Smooth muscle cell of trachea (primary cell): ENCODE data around the gene SFN. TPM values are rescaled to one million over a fixed set of nuclear protein-coding genes. Genes with fewer than 3 reads are reported as not detected.

ENCODE experiments used
- total RNA-seq: library from RNA; depleted of rRNA; stranded (reverse); fragments of >200 nt; gene quantifications from 2 replicates; pipeline ENCODE4 v1.2.1, GENCODE V29; 2014

The SFN gene
- 0.17 and 1.6 TPM in 2 replicates for total RNA-seq

DNA sequence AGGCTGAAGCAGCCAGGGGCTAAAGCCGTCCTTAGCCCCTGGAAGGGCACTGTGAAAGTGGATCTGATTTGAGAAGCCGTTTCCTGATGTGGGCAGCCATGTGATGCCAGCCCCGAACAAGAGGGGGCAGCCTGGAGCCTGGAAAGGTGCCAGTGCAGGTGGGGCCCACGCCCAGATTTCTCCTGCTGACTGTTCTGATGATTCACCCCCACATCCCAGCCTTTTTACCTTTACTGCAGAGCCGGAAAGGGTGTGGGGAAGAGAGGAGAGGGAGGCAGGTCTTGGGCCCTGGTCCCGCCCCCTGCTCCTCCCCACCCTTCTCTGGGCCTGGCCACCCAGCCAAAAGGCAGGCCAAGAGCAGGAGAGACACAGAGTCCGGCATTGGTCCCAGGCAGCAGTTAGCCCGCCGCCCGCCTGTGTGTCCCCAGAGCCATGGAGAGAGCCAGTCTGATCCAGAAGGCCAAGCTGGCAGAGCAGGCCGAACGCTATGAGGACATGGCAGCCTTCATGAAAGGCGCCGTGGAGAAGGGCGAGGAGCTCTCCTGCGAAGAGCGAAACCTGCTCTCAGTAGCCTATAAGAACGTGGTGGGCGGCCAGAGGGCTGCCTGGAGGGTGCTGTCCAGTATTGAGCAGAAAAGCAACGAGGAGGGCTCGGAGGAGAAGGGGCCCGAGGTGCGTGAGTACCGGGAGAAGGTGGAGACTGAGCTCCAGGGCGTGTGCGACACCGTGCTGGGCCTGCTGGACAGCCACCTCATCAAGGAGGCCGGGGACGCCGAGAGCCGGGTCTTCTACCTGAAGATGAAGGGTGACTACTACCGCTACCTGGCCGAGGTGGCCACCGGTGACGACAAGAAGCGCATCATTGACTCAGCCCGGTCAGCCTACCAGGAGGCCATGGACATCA, at the start of gene SFN:
SFN (plus strand) TSS at position 369 of the 904 bp plus-strand sequence; CDS start at position 433, 64 bp downstream.

GRCh38 chr1:26826261-26827105, 36.5 kb upstream of the SFN start, which contains the start of gene ZDHHC18:
TSS of gene ZDHHC18 (plus strand) at chr1:26826688. CDS start at chr1:26826805, 117 bp downstream.

GRCh38 chr1:26889551-26890466, 26.9 kb downstream of the SFN start, which contains the start of gene GPN2:
TSS of gene GPN2 (minus strand) at chr1:26890283. CDS start at chr1:26890096, 187 bp downstream.

GRCh38 chr1:26900001-26900814, 37.3 kb downstream of the SFN start, which contains the start of gene GPATCH3:
TSS of gene GPATCH3 (minus strand) at chr1:26900467. CDS start at chr1:26900442, 25 bp downstream.

Other genes starting within 250 kb of the SFN start
- gene ARID1A, start 167.1 kb upstream of the SFN start, total RNA-seq: 17.4 and 33.6 TPM in 2 replicates
- 16.9 and 26.0 TPM in 2 replicates for gene PIGV, start 75.2 kb upstream of the SFN start, total RNA-seq
- 5.1 and 11.2 TPM in 2 replicates for gene ZDHHC18, start 36.5 kb upstream of the SFN start, total RNA-seq
- gene GPN2, start 27.1 kb downstream of the SFN start, total RNA-seq: 11.3 and 14.2 TPM in 2 replicates
- gene GPATCH3, start 37.3 kb downstream of the SFN start, total RNA-seq: 7.4 and 10.6 TPM in 2 replicates
- not detected in 2 replicates for gene NR0B2, start 50.8 kb downstream of the SFN start, total RNA-seq
- gene NUDC, start 58.6 kb downstream of the SFN start, total RNA-seq: 23.0 and 28.8 TPM in 2 replicates
- not detected in 2 replicates for gene KDF1, start 97.3 kb downstream of the SFN start, total RNA-seq
- gene TRNP1, start 130.5 kb downstream of the SFN start, total RNA-seq: 33.5 and 59.7 TPM in 2 replicates
- gene TENT5B, start 149.7 kb downstream of the SFN start, total RNA-seq: 1.7 and 2.8 TPM in 2 replicates